ENCODE data around the gene HELZ2.

HELZ2 gene

DNA sequence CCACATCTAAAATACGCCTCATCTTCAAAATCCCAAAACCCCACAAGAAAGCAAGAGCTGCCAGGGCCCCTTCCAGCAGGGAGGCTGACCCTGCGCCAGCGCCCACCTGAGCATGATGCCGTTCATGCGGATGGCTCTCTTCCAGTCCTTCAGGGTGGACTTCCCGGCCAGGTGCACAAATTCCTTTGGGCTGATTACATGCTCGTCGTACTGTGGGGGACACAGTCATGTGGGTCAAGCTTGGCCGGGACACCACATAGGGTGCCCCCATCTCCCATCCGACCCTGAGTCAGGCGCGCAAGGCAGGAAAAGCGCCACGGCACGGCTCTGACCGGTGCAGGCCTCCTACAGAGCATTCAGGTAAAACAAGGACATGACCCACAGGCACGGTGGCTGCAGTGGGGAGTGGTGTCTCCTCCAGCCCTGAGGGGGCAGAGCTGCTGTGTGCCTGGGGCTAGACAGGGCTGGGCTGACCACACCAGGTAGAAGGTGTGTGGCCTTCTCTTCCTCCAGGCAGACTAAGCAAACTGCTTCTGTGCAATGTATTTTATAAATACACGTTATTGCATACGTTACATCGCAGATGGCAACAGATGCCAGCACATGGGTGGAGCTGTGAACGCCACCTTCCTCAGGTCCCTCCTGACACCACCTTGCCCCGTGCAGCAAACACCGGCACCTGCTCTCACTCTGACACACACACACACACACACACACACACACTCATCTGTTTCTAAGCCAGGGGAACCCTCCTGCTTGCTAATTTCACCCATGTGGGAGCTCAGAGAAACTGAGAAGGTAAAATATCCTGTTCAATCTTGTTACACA is 23.8 kb upstream of the HELZ2 start:
- no peak for DNase-seq (ENCODE audit: low read depth in 3 of 3)

DNA sequence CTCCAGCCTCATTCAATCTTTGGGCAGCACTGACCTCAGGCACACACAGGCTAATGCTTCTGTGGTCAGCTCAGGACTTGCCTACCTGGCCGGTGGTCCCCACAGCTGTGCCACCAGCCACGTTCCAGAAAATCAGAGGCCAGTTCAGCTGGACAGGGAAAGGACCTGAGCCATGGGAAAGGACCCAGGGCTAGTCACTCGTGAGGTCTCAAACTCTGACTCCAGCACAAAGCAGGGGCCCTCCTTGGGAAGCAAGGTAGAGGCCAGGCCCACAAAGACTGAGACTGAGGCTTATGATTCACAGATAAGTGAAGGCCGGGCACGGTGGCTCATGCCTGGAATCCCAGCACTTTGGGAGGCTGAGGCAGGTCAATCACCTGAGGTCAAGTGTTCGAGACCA is 22.4 kb upstream of the HELZ2 start:
- no peak for DNase-seq (ENCODE audit: low read depth in 3 of 3)

GRCh38 chr20:63595416-63596127 is 21.5 kb upstream of the HELZ2 start:
- DNase-seq (ENCODE audit: low read depth in 3 of 3): no peak

GRCh38 chr20:63594043-63594561 is 20.1 kb upstream of the HELZ2 start:
- DNase-seq (ENCODE audit: low read depth in 3 of 3): no peak

DNA sequence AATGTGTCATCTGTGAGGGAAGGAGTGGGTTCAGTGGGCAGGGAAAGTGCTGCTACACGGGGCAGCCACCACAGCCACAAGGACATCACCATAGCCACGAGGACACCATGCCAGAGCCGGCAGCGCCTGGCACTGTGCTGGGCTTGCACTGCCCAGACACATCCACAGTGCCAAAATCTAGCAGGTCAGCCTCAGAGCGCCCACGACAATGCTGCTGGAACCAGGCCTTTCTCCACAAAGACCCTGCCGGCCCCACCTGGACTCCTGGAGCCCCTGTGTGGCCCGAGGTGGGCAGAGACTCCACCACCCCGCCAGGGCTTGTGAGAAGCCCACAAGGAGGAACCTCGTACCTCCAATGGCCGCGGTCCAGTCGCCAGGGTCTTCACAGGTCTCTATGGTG is 18.6 kb upstream of the HELZ2 start:
- DNase-seq (ENCODE audit: low read depth in 3 of 3): no peak

GRCh38 chr20:63591786-63592355 is 17.8 kb upstream of the HELZ2 start:
- no peak for DNase-seq (ENCODE audit: low read depth in 3 of 3)

DNA sequence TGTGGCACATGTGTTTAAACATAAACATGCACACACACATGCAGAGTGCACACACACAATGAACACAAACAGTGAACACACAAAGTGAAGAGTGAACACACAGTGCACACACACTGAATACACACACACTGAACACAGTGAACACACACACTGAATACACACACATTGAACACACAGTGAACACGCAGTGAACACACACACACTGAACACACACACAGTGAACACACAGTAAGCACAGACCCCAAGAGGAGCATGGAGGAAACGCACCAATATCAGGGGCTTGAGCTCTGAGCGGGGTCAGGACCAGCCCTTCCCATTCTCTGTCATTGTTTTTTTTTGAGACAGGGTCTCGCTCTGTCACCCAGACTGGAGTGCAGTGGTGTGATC is 17.1 kb upstream of the HELZ2 start:
- DNase-seq (ENCODE audit: low read depth in 3 of 3): no peak

- no peak for DNase-seq (ENCODE audit: low read depth in 3 of 3)
Measured at GRCh38 chr20:63590218-63591146, 16.4 kb upstream of the HELZ2 start.

GRCh38 chr20:63589261-63590217 is 15.5 kb upstream of the HELZ2 start:
- no peak for DNase-seq (ENCODE audit: low read depth in 3 of 3)

DNA sequence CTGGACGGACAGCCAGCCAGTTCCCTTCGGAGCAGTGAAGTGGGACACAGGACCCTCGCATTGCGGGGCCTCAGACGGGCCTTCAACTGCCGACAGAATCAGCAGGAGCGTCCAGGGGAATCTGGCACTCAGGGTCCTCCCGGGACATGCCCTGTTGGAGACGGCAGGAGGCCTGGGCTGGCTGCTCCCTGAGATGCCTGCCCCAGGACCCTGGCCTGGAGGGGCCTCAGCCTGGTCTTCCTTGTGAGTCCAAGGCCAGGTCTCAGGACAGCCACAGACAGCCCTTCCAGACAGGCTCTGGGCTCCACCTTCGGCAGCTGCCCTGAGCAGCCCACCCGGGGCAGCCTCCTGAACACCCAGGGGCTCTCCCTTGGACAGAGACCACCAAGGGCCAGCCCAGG is 14.6 kb upstream of the HELZ2 start:
- no peak for DNase-seq (ENCODE audit: low read depth in 3 of 3)

- no peak for DNase-seq (ENCODE audit: low read depth in 3 of 3)
Measured at GRCh38 chr20:63587776-63588591, 13.9 kb upstream of the HELZ2 start.

GRCh38 chr20:63587256-63587655 is 13.2 kb upstream of the HELZ2 start:
- DNase-seq (ENCODE audit: low read depth in 3 of 3): no peak

DNA sequence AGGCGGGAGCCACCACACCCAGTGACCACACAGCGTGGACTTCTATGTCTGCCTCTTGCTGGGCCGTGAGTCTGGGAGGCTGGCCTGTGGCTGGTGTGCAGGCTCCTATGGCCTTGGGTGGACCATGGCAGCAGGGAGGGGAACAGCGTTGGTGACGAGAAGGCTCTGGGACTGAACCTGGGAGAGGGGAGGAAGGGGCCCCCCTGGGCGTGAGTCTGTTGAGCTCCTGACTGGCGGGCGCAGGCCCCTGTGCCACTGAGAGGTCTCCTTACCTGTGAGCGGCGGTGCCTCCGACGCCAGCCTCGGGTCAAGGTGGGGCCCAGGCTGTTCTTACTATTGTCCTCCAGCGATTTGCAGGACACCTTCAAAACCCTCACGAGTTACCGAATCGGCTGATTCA is 12.8 kb upstream of the HELZ2 start:
- no peak for DNase-seq (ENCODE audit: low read depth in 3 of 3)

- DNase-seq (ENCODE audit: low read depth in 3 of 3): no peak
Measured at GRCh38 chr20:63585616-63586565, 11.9 kb upstream of the HELZ2 start.

DNA sequence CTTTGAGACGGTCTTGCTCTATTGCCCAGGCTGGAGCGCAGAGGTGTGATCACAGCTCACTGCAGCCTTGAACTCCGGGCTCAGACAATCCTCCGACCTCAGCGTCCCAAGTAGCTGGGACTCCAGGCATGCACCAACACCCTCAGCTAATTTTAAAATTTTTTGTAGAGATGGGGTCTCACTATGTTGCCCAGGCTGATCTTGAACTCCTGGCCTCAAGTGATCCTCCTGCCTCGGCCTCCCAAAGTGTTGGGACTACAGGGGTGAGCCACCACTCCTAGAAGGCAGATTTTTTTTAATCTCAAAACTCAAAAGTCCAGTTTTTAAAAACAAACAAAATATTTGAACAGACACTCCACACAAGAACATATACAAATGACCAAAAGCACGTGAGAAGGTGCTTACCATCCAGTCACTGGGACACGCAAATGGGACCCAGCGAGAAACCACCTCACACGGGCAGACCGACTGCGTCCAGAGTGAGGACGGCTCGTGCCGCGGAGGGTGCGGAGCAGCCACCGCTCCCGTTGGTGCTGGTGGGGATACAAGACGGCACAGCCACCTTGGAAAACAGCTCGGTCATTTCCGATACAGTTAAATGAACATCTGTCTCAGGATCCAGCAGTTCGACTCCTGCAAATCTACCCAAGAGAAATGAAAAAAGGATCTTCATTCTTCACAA is 8.5 kb upstream of the HELZ2 start:
- no peak for DNase-seq (ENCODE audit: low read depth in 3 of 3)

DNA sequence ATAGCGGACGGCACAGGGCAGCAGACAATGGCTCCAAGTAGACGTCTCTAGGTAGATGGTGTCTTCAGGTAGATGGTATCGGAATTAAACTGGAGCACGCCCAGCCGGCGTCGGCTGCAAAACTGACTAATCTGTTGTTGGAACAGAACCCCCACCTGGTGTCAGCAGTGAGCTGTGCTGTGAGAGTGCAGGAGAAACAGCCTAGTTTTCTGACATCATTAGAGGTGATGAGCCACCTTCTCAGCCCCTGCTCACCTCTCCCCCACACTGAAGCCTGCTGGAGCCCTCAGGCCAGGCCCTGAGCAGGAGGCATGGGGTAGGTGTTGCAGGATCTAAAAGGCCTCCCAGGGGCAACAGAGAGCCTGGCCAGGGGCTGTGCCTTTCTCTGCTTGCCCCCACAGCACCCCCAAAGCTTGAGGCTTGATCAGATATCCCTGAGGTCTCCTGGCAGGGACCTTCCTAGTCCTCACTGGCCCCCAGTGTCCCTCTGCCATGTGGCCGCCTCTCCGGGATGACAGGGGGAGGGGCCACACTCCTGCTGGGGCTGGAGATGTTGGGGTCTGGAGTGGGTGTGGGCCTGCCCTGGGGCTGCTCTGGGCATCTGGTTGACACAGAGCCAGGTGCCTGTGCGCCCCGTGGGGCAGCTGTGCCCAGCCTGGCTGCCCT is 6.9 kb upstream of the HELZ2 start:
- peak; percentile 44 to 69 (median 67) for DNase-seq (ENCODE audit: low read depth in 3 of 3)

GRCh38 chr20:63579017-63579694 is 5.1 kb upstream of the HELZ2 start:
- no peak for DNase-seq (ENCODE audit: low read depth in 3 of 3)

Measured in stimulated activated CD4-positive, alpha-beta T cell treated with anti-CD3 and anti-CD28 coated beads, TNF-alpha, amount 100 ng/mL, for 4 hours (primary cell).